SK-N-MC (cell line): ENCODE measurements around the gene CAMK4.

Experiments
- EZH2 ChIP-seq: fragments of 200-600 bp; sonication (generic); IDR thresholded peaks from one replicate; pipeline ENCODE4 v1.6.1; 2017; ENCODE audit warnings: antibody characterized with exemption
- POLR2AphosphoS5 ChIP-seq: IDR thresholded peaks from 2 replicates; pipeline ENCODE4 v1.6.1; 2012; ENCODE audit warnings: mild to moderate bottlenecking, low read depth, low read length, borderline replicate concordance

- TF ChIP-seq EZH2 (no peak), POLR2AphosphoS5 (no peak)
Measured at GRCh38 chr5:111469293-111469896, 245.2 kb downstream of the CAMK4 start.
